Uterus (tissue), 2 donors: Measurements from ENCODE around the gene MT1H.
"Not testable (repeated sequence)": the region's sequence is repeated elsewhere in the genome, so short reads cannot be mapped to it uniquely, and the experiment has no call there.

ENCODE experiments used
- CTCF ChIP-seq, 4 experiments: fragments of 200-600 bp in 2 of 4; fragments of 450-650 bp in 2 of 4; sonication (generic) in 2 of 4; IDR thresholded peaks; one replicate each; pipeline ENCODE4 v1.5.1; 2016 to 2019; ENCODE audit warnings: antibody characterized with exemption in 4 of 4, mild to moderate bottlenecking in 2 of 4, moderate library complexity in 1 of 4
- POLR2A ChIP-seq, 2 donors: fragments of 450-650 bp; IDR thresholded peaks; one replicate each; pipeline ENCODE4 v1.6.1; 2016; ENCODE audit warnings: antibody characterized with exemption in 2 of 2, mild to moderate bottlenecking in 1 of 2, moderate library complexity in 1 of 2

- TF ChIP-seq CTCF, POLR2A (IDR thresholded peaks at IDR 0.05): not testable (repeated sequence)
Observed at GRCh38 chr16:56671691-56672090, 2.1 kb downstream of the MT1H start.
